GM13977 (cell line): ENCODE data around the gene ARSG.

ENCODE experiments used
- DNase-seq: peaks from one replicate; pipeline ENCODE4 v3.0.0; 2012; ENCODE audit warnings: low spot score
- in situ Hi-C: fragments of 300-500 bp; cut with MboI; formaldehyde crosslinking; loops from one replicate; pipeline ENCODE4 v1.12.0; 2022; ENCODE audit warnings: low sequenced_read_pairs, low pct_unique_long_range_greater_than_20kb, mixed read lengths, inconsistent platforms; ENCODE audit not compliant: unreplicated experiment
- TF ChIP-seq, protein P1 (sequence below): IDR thresholded peaks from 2 replicates; pipeline ENCODE4 v1.5.1; 2012; ENCODE audit warnings: mild to moderate bottlenecking, control low read depth; ENCODE audit not compliant: insufficient read depth; ENCODE audit errors: extremely low read depth, missing control alignments

The ARSG gene

DNA sequence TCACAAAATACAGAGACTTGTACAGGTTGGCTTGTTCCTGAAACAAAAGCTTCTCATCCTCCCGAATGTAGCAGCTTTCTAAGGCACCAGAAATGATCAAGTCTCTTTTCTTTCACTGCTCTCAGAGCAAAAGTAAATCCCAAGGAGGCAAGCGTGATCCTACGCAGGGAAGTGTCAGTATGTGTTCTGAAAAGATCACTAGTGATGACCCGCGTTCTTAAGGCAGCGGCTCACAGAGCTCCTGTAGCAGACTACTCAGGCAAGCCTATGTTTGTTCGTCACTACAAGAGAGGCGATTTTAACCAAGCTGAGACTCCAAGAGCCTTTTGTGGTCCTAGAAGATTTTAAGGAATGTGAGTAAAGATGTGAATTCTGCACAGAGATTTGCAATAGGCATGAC, 131.5 kb downstream of the ARSG start:
- TF ChIP-seq, protein P1, sequence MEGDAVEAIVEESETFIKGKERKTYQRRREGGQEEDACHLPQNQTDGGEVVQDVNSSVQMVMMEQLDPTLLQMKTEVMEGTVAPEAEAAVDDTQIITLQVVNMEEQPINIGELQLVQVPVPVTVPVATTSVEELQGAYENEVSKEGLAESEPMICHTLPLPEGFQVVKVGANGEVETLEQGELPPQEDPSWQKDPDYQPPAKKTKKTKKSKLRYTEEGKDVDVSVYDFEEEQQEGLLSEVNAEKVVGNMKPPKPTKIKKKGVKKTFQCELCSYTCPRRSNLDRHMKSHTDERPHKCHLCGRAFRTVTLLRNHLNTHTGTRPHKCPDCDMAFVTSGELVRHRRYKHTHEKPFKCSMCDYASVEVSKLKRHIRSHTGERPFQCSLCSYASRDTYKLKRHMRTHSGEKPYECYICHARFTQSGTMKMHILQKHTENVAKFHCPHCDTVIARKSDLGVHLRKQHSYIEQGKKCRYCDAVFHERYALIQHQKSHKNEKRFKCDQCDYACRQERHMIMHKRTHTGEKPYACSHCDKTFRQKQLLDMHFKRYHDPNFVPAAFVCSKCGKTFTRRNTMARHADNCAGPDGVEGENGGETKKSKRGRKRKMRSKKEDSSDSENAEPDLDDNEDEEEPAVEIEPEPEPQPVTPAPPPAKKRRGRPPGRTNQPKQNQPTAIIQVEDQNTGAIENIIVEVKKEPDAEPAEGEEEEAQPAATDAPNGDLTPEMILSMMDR = no peak
- in situ Hi-C loops = loop anchor here (10.0 kb wide), 1 partner anchor 158 kb away; no protein-coding TSS in a partner anchor
- DNase-seq = no peak

DNA sequence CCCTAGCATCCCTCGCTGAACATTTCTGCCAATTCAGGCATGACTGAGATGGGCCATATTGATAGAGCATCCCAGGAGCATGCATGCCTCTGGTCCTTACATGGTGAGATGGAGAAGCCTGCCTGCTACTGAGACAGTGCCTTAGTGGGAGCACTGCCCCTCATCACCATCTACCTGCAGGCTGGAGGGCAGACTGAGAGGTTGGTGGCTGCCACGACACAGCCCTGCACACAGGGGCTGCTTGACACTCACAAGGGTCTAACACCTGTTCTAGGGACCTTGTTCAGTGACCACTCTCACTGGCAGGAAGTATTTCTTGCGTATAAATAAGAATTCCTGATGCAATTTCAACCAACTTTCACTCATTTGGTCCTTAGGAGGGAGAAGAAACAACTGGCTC, 132.0 kb downstream of the ARSG start:
- in situ Hi-C loops = loop anchor here (10.0 kb wide), 1 partner anchor 158 kb away; no protein-coding TSS in a partner anchor
- DNase-seq = no peak
- TF ChIP-seq, protein P1 = no peak

DNA sequence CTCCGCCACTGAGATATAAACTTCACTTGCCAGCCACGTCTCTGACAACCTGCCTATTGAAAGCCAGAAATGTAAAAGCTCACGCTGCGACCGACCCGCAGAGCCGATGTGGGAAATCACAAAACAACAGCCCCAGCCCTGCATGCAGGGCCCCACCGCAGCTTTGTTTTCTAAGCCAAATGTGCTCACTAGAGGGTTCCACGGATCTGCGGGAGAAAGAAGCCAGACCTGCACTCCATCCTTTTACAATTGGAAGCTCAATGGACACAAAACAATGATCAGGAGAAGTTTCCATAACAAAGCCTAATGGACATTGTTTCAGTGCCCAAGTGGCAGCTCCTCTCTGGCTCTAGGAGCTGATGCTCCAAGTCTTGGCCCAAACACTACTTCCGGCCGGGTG, 132.9 kb downstream of the ARSG start:
- DNase-seq = no peak
- in situ Hi-C loops = loop anchor here (10.0 kb wide), 1 partner anchor 159 kb away; no protein-coding TSS in a partner anchor
- TF ChIP-seq, protein P1 = no peak

DNA sequence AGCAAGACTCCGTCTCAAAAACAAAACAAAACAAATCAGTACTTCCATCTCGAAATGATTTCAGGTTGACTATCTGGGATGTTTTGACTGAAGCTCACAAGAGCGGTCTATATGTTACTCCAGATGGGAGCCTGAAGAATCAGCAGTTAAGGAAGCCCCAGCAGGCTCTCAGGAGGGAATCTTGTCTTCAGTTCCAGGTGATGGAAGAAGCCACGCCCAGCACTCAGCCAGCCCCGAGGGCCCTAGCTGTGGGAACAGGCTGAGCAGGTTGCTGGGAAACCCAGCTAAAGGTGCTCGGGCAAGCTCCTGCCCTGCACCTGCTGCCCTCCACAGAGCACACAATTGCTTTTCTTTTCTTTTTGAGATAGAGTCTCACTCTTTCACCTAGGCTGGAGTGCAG, 133.6 kb downstream of the ARSG start:
- in situ Hi-C loops = loop anchor here (10.0 kb wide), 1 partner anchor 160 kb away; no protein-coding TSS in a partner anchor

DNA sequence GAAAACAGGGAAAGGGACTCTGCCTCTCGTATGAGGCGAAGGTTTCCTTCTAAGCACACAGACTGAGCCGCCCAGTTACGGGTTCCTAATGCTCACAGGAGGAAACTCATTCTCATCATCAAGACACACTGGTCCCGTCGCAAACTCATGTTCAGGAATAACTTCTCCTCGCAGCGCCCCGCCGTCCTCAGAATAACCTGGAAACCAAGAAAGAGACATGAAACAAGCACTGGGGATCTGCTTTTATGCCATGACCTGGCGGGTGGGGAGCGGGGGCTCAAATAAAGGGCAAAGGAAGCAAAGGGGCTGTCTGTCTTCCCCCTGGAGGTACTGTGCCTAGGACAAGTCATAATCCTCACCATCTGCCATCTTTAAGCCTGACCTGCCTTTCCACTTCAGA, 134.7 kb downstream of the ARSG start:
- no peak for DNase-seq
- TF ChIP-seq, protein P1 = no peak
- in situ Hi-C loops = loop anchor here (10.0 kb wide), 1 partner anchor 161 kb away; no protein-coding TSS in a partner anchor

More for the DNA sequence above, 133.6 kb downstream of the ARSG start:
- DNase-seq = no peak
- TF ChIP-seq, protein P1 = no peak

DNA sequence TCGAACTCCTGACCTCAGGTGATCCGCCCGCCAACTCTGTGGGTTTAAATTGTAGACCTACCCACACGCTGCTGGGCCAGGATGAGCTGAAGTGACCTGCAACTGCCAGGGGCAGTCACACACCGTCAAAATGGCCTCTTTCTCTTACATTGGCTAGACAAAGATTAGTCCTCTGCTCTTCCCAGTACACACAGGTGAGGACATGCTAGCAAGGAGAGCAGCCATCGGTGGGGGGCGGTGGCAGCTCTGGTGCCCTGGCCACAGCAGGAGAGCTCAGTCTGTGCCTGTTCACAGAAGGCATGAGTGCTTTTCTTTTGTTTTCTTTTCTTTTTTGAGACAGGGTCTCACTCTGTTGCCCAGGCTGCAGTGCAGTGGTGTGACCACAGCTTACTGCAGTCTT, 136.3 kb downstream of the ARSG start:
- no peak for DNase-seq
- in situ Hi-C loops = loop anchor here (10.0 kb wide), 1 partner anchor 163 kb away; no protein-coding TSS in a partner anchor
- TF ChIP-seq, protein P1 = no peak
